ENCODE data around the gene FMN1.

DNA sequence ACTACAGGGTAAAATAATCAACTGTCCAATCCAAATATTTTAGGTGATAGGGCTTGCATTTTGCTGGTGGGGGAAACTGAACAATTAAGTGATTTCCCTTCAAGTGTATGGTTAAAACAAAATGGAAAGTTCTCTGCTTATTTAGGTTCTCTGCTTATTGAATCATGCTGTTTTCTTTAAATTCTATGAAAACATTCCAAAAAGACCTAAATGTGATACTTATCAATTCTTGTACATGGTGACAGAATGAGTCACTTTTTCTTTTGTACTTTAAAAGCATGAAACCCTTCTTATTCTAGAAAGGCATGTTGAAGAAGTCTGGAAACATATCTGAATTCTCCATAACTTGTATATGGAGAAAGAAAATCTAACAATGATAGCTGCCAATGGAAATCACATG, 192.6 kb downstream of the FMN1 start:
- no peak for TF ChIP-seq MAZ (IDR thresholded peaks at IDR 0.05; ENCODE audit: borderline replicate concordance, low read depth, low read length)
- no peak for TF ChIP-seq RNF2 (IDR thresholded peaks at IDR 0.05; ENCODE audit: borderline replicate concordance, low read depth)

Data from A549 (cell line).